Prostate gland (tissue), 2 donors: ENCODE results near the gene GPR4.

Experiments
- POLR2A ChIP-seq: fragments of 450-650 bp; IDR thresholded peaks from one replicate; pipeline ENCODE4 v1.6.1; 2016; ENCODE audit warnings: antibody characterized with exemption, mild to moderate bottlenecking
- POLR2AphosphoS5 ChIP-seq: sonication (generic); formaldehyde crosslinking; IDR thresholded peaks from one replicate; pipeline ENCODE4 v1.6.1; 2017; ENCODE audit warnings: antibody characterized with exemption
- TF ChIP-seq, protein P1 (sequence below), 4 experiments: fragments of 200-600 bp in 2 of 4; fragments of 450-650 bp in 2 of 4; sonication (generic) in 2 of 4; IDR thresholded peaks; 1 replicate in 3 of 4; 2 replicates in 1 of 4; pipeline ENCODE4 v1.5.1; 2016 to 2019; ENCODE audit warnings: antibody characterized with exemption in 4 of 4, mild to moderate bottlenecking in 2 of 4, moderate library complexity in 2 of 4

DNA sequence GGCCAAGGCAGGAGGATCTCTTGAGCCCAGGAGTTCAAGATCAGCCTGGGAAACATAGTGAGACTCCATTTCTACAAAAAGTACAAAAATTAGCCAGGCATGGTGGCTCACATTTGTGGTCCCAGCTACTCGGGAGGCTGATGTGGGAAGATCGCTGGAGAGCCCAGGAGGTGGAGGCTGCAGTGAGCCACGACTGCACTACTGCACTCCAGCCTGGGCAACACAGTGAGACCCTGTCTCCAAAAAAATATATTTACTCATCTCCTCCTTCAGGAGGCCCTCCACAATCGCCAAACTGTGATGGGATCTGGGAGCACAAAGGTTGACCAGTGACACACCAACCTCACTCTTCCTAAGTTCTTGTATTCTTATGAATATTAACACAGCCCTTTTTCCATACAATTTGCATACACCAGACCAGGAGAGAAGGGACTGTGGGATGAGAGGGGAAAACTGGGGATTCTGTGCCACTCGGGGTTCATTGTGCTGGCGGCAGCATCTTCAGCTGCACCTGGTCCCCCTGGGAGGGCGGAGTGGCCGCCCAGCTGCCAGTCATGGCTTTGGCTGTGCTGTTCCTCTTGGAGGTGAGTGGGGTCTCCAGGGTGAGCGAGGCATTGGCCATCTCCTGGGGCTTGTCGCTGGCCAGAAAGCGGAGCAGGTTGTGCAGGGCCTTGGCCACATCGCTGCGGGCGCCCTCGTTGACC lies 11.6 kb downstream of the GPR4 start:
- TF ChIP-seq, protein P1, sequence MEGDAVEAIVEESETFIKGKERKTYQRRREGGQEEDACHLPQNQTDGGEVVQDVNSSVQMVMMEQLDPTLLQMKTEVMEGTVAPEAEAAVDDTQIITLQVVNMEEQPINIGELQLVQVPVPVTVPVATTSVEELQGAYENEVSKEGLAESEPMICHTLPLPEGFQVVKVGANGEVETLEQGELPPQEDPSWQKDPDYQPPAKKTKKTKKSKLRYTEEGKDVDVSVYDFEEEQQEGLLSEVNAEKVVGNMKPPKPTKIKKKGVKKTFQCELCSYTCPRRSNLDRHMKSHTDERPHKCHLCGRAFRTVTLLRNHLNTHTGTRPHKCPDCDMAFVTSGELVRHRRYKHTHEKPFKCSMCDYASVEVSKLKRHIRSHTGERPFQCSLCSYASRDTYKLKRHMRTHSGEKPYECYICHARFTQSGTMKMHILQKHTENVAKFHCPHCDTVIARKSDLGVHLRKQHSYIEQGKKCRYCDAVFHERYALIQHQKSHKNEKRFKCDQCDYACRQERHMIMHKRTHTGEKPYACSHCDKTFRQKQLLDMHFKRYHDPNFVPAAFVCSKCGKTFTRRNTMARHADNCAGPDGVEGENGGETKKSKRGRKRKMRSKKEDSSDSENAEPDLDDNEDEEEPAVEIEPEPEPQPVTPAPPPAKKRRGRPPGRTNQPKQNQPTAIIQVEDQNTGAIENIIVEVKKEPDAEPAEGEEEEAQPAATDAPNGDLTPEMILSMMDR (IDR thresholded peaks at IDR 0.05), result no peak
- TF ChIP-seq POLR2AphosphoS5 (no peak), POLR2A (no peak)
